Astrocyte of the cerebellum (primary cell): ENCODE results near the gene MTA1.

Experiments
- DNase-seq: peaks from one replicate; pipeline ENCODE4 v3.0.0-alpha.2; 2011; ENCODE audit warnings: low read depth
- H3K4me3 ChIP-seq: 2 replicates; pipeline ENCODE4 v1.5.1; 2011; ENCODE audit warnings: mild to moderate bottlenecking, low read depth, low read length, moderate library complexity
- CTCF ChIP-seq: IDR thresholded peaks from 2 replicates; pipeline ENCODE4 v1.5.1; 2012; ENCODE audit warnings: low read length, low read depth, moderate library complexity, mild to moderate bottlenecking; ENCODE audit errors: missing control alignments
- in situ Hi-C: cut with HindIII; loops from 2 replicates; pipeline ENCODE4 v1.10.0; 2017; ENCODE audit warnings: low sequenced_read_pairs

MTA1 gene

GRCh38 chr14:105410642-105411016 is 9.0 kb upstream of the MTA1 start:
- no peak for DNase-seq
- TF ChIP-seq CTCF, result no peak
- in situ Hi-C loops, result no loop called here
- peak overlapping the region; percentile 23 for H3K4me3 ChIP-seq

- peak overlapping the region; percentile 23 for H3K4me3 ChIP-seq
- in situ Hi-C loops, result no loop called here
- TF ChIP-seq CTCF, result no peak
- DNase-seq, result no peak
Observed at GRCh38 chr14:105411017-105411941, 8.3 kb upstream of the MTA1 start.

- H3K4me3 ChIP-seq, result no peak overlapping the region
- no peak for TF ChIP-seq CTCF
- in situ Hi-C loops, result no loop called here
- no peak for DNase-seq
Observed at GRCh38 chr14:105411985-105412770, 7.4 kb upstream of the MTA1 start.

GRCh38 chr14:105412771-105413543 is 6.7 kb upstream of the MTA1 start:
- in situ Hi-C loops, result no loop called here
- DNase-seq, result no peak
- H3K4me3 ChIP-seq, result no peak overlapping the region
- TF ChIP-seq CTCF, result no peak

- no peak for DNase-seq
- TF ChIP-seq CTCF, result no peak
- in situ Hi-C loops, result no loop called here
- H3K4me3 ChIP-seq, result no peak overlapping the region
Observed at GRCh38 chr14:105413544-105413886, 6.1 kb upstream of the MTA1 start.
